Measurements from ENCODE around the gene PGAP3.
A peak's percentile ranks its signal among the peaks of the same experiment; 100 is the strongest.

Gene PGAP3

DNA sequence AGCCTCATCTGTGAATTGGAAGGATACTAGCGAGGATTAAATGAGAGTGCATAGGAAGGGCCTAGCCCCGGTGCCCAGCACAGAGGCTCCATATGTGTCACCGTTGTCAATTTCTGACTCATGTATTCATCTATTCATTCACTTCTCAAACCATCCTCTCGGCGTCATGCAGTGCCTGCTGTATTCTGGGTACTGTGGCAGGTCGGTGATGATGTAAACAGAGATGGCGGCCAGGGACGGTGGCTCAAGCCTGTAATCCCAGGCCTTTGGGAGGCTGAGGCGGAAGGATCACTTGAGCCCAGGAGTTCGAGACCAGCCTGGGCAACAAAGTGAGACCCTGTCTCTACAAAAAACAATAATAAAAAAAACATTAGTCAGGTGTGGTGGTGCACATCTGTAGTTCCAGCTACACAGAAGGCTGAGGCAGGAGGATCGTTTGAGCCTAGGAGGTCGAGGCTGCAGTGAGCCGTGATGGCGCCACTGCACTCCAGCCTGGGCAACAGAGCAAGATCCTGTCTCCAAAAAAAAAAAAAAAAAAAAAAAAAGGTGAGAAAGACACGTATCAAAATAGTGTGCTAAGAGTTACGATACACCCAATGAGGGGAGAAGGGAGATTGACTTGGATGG, 65.4 kb downstream of the PGAP3 start:
- no peak for DNase-seq
- TF ChIP-seq POLR2A (IDR thresholded peaks at IDR 0.05; ENCODE audit: low read length) = no peak
- TF ChIP-seq GATA1 (IDR thresholded peaks at IDR 0.05; ENCODE audit: low read depth, low read length) = no peak

DNA sequence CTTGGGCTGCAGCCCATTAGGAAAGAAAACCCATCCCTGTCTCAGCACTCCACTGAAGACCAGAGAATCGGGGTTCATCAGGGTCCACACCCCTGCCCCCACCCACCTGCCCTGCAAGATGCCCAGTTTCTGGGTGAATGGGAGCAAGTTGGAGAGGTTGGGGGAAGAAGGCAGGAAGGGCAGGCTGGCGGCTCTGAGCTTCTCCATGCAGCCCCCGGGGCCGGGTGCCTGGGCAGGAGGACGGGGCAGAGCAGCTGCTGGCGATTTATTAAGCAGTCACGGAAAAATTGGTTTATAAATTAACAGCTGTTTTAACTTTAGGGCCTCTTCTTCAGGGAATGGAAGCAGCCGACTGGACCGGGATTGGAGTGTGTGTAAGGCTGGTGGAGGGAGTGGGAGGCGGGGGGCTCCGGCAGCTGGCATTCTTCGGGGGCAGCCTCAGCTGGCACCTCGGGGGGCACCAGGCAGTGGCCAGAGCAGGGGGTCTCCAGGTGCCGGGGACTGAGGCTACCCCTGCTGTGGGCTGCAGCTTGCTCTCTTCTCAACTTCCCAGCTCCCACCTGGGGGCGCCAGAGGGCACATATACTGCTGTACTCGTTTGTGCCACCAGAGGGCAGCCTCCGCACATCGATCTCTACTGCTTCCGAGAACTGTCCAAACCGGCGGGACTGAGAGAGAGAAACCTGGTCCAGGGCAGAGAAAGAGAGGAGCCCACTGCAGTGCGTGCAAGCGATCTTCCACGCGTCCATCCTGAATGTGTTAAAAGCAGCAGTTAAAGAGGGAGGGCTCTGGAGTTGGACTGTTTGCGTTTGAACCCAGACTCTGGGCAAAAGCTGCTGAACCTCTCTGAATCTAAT, 66.1 kb downstream of the PGAP3 start:
- DNase-seq = peak; percentile 83 to 92
- TF ChIP-seq POLR2A (IDR thresholded peaks at IDR 0.05; ENCODE audit: low read length) (no peak), GATA1 (IDR thresholded peaks at IDR 0.05; ENCODE audit: low read depth, low read length) (no peak)
